HepG2 (cell line): Measurements from ENCODE around the gene L3MBTL1. TPM values are rescaled to one million over a fixed set of nuclear protein-coding genes. Genes with fewer than 3 reads are reported as not detected.

Source experiments
- FOSL1 ChIP-seq: sonication (generic); formaldehyde crosslinking; IDR thresholded peaks from 2 replicates; pipeline ENCODE4 v1.9.0; 2021; ENCODE audit warnings: missing genetic modification reagents, borderline replicate concordance
- IRF2 ChIP-seq: IDR thresholded peaks from 2 replicates; pipeline ENCODE4 v1.6.1; 2018; ENCODE audit warnings: missing genetic modification reagents, missing compliant biosample characterization
- KDM5B ChIP-seq: sonication (generic); formaldehyde crosslinking; IDR thresholded peaks from 2 replicates; pipeline ENCODE4 v1.4.0; 2020; ENCODE audit warnings: missing genetic modification reagents, mild to moderate bottlenecking, borderline replicate concordance
- LRRFIP1 ChIP-seq: sonication (generic); formaldehyde crosslinking; conservative IDR thresholded peaks from 2 replicates; pipeline ENCODE4 v1.4.0; 2020; ENCODE audit warnings: missing genetic modification reagents
- NCOR1 ChIP-seq: fragments of 200-600 bp; sonication (generic); IDR thresholded peaks from 2 replicates; pipeline ENCODE4 v1.7.0; 2017; ENCODE audit warnings: antibody characterized with exemption, low read length, borderline replicate concordance
- NFRKB ChIP-seq: fragments of 450-650 bp; IDR thresholded peaks from 2 replicates; pipeline ENCODE4 v1.6.1; 2017
- NONO ChIP-seq, 2 experiments: fragments of 450-650 bp in 1 of 2; sonication (generic) in 1 of 2; formaldehyde crosslinking in 1 of 2; IDR thresholded peaks in 1 of 2; conservative IDR thresholded peaks in 1 of 2; 2 replicates each; pipeline versions ENCODE4 v1.6.1 to v1.8.0; 2017 to 2022; ENCODE audit warnings: mild to moderate bottlenecking in 1 of 2, missing genetic modification reagents in 1 of 2, moderate library complexity in 1 of 2
- NRL ChIP-seq: sonication (generic); formaldehyde crosslinking; IDR thresholded peaks from 2 replicates; pipeline ENCODE4 v1.5.0; 2020; ENCODE audit warnings: missing genetic modification reagents, mild to moderate bottlenecking, moderate library complexity, borderline replicate concordance
- PAX8 ChIP-seq: sonication (generic); formaldehyde crosslinking; IDR thresholded peaks from 2 replicates; pipeline ENCODE4 v1.8.0; 2022; ENCODE audit warnings: mild to moderate bottlenecking, missing genetic modification reagents, borderline replicate concordance
- PLSCR1 ChIP-seq: sonication (generic); formaldehyde crosslinking; IDR thresholded peaks from 2 replicates; pipeline ENCODE4 v1.5.0; 2020; ENCODE audit warnings: missing genetic modification reagents, mild to moderate bottlenecking, borderline replicate concordance
- SIX4 ChIP-seq: sonication (generic); formaldehyde crosslinking; IDR thresholded peaks from 2 replicates; pipeline ENCODE4 v1.4.0; 2020; ENCODE audit warnings: missing genetic modification reagents
- TEF ChIP-seq: sonication (generic); formaldehyde crosslinking; IDR thresholded peaks from 2 replicates; pipeline ENCODE4 v1.5.0; 2020; ENCODE audit warnings: missing genetic modification reagents
- TFAP4 ChIP-seq: sonication (generic); IDR thresholded peaks from 2 replicates; pipeline ENCODE4 v1.6.1; 2016; ENCODE audit warnings: low read depth, borderline replicate concordance
- ZBTB3 ChIP-seq: sonication (generic); formaldehyde crosslinking; IDR thresholded peaks from 2 replicates; pipeline ENCODE4 v1.4.0; 2020; ENCODE audit warnings: low read depth, mild to moderate bottlenecking, moderate library complexity, missing genetic modification reagents, borderline replicate concordance
- ZC3H13 ChIP-seq: sonication (generic); formaldehyde crosslinking; IDR thresholded peaks from 2 replicates; pipeline ENCODE4 v1.8.1; 2023; ENCODE audit warnings: mild to moderate bottlenecking, missing genetic modification reagents, moderate library complexity
- ZNF333 ChIP-seq: sonication (generic); formaldehyde crosslinking; IDR thresholded peaks from 2 replicates; pipeline ENCODE4 v1.4.0; 2020; ENCODE audit warnings: mild to moderate bottlenecking, missing genetic modification reagents, borderline replicate concordance
- ZNF562 ChIP-seq: sonication (generic); formaldehyde crosslinking; IDR thresholded peaks from 2 replicates; pipeline ENCODE4 v1.8.0; 2022; ENCODE audit warnings: missing genetic modification reagents, borderline replicate concordance
- ZNF563 ChIP-seq: sonication (generic); formaldehyde crosslinking; IDR thresholded peaks from 2 replicates; pipeline ENCODE4 v1.8.0; 2022; ENCODE audit warnings: mild to moderate bottlenecking, moderate library complexity, missing genetic modification reagents
- ZNF619 ChIP-seq: sonication (generic); formaldehyde crosslinking; IDR thresholded peaks from 2 replicates; pipeline ENCODE4 v1.4.0; 2020; ENCODE audit warnings: mild to moderate bottlenecking, missing genetic modification reagents
- ZNF878 ChIP-seq: sonication (generic); formaldehyde crosslinking; IDR thresholded peaks from 2 replicates; pipeline ENCODE4 v1.8.1; 2023; ENCODE audit warnings: mild to moderate bottlenecking, missing genetic modification reagents, moderate library complexity
- ZSCAN30 ChIP-seq: sonication (generic); formaldehyde crosslinking; IDR thresholded peaks from 2 replicates; pipeline ENCODE4 v1.5.0; 2020; ENCODE audit warnings: mild to moderate bottlenecking, missing genetic modification reagents
- polyA plus RNA-seq, 8 experiments: library from polyadenylated mRNA; depleted of rRNA in 3 of 8; stranded (reverse) in 7 of 8; unstranded in 1 of 8; fragments of >200 nt; fragmentation: Illumina TruSeq in 4 of 8; extraction: Trizol in 4 of 8; gene quantifications; 2 replicates each; pipeline versions ENCODE4 v1.2.1 to v1.2.3, GENCODE V29; 2011 to 2016; ENCODE audit warnings: low read depth in 4 of 8, missing spikeins in 1 of 8, mixed read lengths in 1 of 8; ENCODE audit not compliant: insufficient read depth in 1 of 8
- total RNA-seq, 5 experiments: library from RNA; depleted of rRNA; stranded (reverse); fragments of >200 nt; fragmentation: Illumina TruSeq; extraction: Trizol; gene quantifications; 2 replicates each; pipeline ENCODE4 v1.2.3, GENCODE V29; 2016; ENCODE audit warnings: low read depth in 1 of 5

L3MBTL1 gene
- total and polyA plus RNA-seq, 2 of the 13 experiments (the other 11 are each of a cell fraction or from before 2014, with no cell fraction given): 9.0 to 17.8 TPM

GRCh38 chr20:43584448-43585136 lies 77.1 kb downstream of the L3MBTL1 start (continued):
- TF ChIP-seq NCOR1: no peak
- no peak for TF ChIP-seq ZNF563 (CRISPR knock-in tag)
- no peak for TF ChIP-seq NFRKB
- TF ChIP-seq IRF2: peak; percentile 61; the same call in 1 of the 2 replicates
- TF ChIP-seq ZSCAN30: no peak
- no peak for TF ChIP-seq ZNF562
- TF ChIP-seq TFAP4: peak; percentile 64; the same call in 1 of the 2 replicates
- TF ChIP-seq ZNF878 (CRISPR knock-in tag): no peak
- no peak for TF ChIP-seq KDM5B (CRISPR knock-in tag)
- TF ChIP-seq FOSL1: no peak
- TF ChIP-seq NONO (IDR thresholded peaks at IDR 0.05): no peak
- TF ChIP-seq NONO (CRISPR knock-in tag; conservative IDR thresholded peaks at IDR 0.05): 0 out of 2 replicates have a peak, but pooled peaks have one; percentile 34
- no peak for TF ChIP-seq PAX8
- no peak for TF ChIP-seq PLSCR1 (CRISPR knock-in tag)
- TF ChIP-seq NRL (CRISPR knock-in tag): no peak
- no peak for TF ChIP-seq ZNF333 (CRISPR knock-in tag)
- no peak for TF ChIP-seq TEF (CRISPR knock-in tag)
- TF ChIP-seq ZNF619: no peak
- TF ChIP-seq ZC3H13 (CRISPR knock-in tag): no peak
- no peak for TF ChIP-seq LRRFIP1 (CRISPR knock-in tag)
- no peak for TF ChIP-seq SIX4 (CRISPR knock-in tag)
- no peak for TF ChIP-seq ZBTB3 (CRISPR knock-in tag)
